Stimulated activated CD4-positive, alpha-beta T cell treated with anti-CD3 and anti-CD28 coated beads, Interleukin-1b, Interleukin-23, amount 100 ng/mL, for 4 hours (primary cell): ENCODE measurements around the gene SVEP1.
"Not testable (repeated sequence)": the region's sequence is repeated elsewhere in the genome, so short reads cannot be mapped to it uniquely, and the experiment has no call there.

Experiments
- DNase-seq, 2 donors: peaks; one replicate each; pipeline ENCODE4 v3.0.0-alpha.2; 2020; ENCODE audit warnings: low read depth in 2 of 2

SVEP1 gene

GRCh38 chr9:110444911-110445310 lies 134.6 kb downstream of the SVEP1 start:
- no peak for DNase-seq

DNA sequence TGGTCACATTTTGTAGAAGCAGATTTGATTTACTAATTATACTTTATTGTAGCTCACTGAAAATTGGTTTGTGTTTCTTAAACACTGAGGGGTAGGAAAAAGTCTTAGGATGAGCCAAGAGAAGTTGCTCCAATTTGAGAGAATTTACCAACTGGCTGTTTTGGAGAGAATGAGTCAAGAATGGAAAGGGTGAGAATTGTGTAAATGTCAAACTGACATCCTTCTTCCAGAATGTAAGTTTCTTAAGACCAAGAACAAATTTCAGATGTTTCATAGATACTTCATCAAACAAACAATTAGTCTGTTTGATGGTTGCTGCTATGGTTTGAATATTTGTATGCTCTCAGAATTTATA lies 135.7 kb downstream of the SVEP1 start:
- no peak for DNase-seq

- no peak for DNase-seq
Observed at GRCh38 chr9:110443146-110443865, 136.2 kb downstream of the SVEP1 start.

GRCh38 chr9:110440796-110441195 lies 138.7 kb downstream of the SVEP1 start:
- no peak for DNase-seq

DNA sequence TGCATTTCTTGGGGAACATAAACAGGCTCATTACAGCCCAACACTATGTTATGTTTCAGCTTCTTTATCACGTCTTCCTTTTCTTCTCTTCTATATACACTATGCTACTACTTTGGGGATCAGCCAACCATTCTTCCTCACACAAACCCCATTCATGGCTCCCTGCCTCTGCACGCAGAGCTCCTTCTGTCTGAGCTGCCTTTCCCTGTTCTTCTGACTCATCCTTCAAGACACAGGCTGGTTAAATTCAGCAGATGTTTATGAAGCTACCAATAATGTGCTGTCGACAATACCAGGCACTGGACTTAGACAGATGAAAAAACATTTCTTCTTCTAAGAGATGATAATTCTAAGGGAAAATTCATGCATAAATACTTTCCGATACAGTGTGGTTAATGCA lies 139.4 kb downstream of the SVEP1 start:
- DNase-seq, result no peak

- no peak for DNase-seq
Observed at GRCh38 chr9:110432253-110432652, 147.3 kb downstream of the SVEP1 start.

GRCh38 chr9:110429453-110429852 lies 150.1 kb downstream of the SVEP1 start:
- no peak for DNase-seq

DNA sequence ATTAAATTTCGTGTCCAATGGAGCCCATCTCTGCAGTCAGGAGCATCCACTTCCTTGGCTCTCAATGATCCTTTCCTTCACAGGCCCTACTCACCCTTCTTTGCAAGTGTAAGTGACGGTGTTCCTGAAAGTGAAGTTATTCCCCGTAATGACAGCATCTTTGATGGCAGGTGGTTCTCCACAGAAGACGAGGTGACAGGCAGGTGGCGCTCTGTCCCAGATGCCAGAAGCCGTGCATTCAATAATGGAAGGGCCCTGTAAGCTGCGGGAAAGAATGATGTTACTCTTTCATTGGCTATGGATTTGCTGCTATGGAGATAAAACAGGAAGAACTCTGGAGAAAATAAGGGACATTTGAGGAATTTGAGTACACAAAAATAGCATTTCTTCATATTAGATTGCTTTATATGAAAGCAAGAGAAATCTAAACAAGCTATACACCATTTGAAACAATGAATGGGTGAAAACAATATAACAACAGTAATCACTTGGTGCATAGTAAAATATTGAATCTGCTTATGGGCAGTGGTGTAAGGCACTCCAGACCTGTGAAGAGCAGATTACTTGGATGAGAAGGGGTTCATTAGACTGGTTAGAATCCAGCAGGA lies 151.9 kb downstream of the SVEP1 start:
- DNase-seq, result peak in 1 of 2 donors; percentile 2

DNA sequence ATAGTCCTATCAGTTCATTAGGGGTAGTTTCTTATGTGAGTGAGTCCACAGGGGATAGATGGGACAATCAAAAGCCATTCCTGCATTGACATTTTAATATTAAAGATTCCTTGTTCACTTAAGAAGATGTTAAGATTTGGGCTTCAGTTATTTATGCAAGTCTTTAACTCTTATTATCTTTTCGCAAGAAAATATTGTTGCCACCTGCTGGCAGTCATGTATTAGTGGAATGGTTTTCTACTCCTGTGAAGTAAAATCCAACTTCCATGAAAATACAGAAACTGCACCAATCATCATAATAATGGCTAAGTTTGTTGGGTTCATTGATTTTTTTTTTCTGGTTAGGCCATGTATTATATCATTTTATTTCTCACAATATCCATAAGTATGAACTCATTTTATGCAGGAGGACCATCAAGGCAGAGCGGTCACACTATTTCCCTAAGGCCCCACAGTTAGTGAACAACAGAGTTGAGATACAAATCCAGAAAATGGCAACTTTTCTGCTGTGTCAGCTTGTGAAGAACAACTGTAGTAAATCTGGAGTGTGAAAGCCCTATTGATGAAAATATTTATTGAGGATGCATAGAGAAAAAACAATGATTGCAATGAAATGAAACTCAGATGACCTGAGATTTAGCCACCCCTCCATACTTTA lies 153.4 kb downstream of the SVEP1 start:
- DNase-seq, result no peak

- DNase-seq, result no peak
Observed at GRCh38 chr9:110414471-110414870, 165.1 kb downstream of the SVEP1 start.

DNA sequence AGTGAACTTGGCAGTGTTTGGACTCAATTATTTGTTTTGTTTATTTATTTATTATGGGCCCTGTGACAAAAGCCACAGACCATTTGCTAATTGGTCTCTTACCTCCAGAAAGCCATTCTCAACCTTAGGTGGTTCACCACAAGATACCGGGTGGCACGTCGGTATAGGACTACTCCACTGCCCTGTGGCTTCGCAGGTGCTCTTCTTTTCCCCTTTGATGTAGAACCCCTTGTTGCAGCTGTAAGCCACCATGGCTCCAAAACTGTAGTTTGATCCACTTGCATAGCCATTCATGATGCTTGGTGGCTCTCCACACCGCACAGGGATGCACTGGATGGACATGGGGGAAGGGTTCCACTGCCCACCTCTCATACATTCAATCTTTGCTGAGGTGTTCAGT lies 168.6 kb downstream of the SVEP1 start:
- no peak for DNase-seq

DNA sequence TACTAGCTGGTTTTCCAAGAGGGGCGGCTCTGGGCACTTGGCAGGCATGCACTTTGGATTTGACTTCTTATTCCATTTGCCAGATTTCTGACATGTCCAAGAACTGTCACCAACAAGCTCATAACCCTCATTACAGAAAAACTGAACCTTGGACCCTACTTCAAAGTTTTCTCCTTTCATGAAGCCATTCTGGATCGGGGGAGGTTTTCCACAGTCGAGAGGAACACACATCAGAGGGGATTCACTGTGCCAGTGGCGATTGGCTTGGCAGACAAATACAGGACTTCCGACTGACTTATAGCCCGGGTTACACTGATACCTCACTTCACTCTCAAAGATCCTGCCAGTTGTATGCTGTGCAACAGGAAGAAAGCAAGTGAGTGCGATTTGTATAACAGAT lies 170.9 kb downstream of the SVEP1 start:
- no peak for DNase-seq

GRCh38 chr9:110405858-110406443 lies 173.6 kb downstream of the SVEP1 start:
- DNase-seq, result no peak

DNA sequence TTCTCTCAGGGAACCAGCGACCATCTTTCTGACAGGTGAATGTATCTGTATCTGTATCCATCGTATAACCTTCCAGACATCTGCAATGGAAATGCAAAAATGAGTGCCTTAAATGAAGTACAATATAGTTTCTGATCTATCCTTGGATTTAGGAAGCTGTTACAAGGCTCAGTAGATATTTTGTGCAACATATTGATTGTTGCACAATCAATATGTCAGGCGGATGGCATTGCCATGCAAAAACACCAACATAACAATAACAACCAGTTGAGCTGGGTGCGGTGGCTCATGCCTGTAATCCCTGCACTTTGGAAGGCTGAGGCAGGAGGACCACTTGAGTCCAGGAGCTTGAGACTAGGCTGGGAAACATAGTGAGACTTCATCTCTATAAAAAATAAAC lies 175.1 kb downstream of the SVEP1 start:
- DNase-seq, result no peak

GRCh38 chr9:110399983-110400382 lies 179.6 kb downstream of the SVEP1 start:
- no peak for DNase-seq

- not testable (repeated sequence) for DNase-seq
Observed at GRCh38 chr9:110398992-110399391, 180.5 kb downstream of the SVEP1 start.

DNA sequence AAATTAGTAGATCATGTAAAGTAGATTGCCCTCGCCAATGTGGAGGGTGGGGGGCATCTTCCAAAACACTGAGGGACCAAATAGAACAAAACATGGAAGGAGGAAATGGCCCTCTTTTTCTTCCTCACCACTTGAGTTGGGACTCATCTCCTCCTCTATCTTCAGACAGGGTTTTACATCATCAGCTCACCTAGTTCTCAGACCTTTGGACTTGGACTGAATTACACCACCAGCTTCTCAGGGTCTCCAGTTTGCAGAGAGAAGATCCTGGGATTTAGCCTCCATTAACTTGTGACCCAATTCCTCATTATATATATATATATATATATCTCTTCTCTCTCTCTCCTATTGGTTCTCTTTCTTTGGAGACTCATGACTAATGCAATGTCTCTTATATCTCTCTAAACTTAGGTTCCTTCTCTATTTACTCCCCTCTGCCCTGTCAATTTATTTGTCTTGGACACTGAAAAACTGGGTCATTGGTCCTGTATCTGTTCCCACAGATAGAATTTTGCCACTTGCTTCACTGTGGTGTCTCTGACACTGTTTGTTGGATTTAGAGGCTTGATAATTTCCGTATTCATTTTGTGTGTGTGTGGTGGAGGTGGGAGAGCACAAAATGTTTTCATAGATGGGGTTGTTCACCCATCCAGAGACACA lies 187.6 kb downstream of the SVEP1 start:
- no peak for DNase-seq

GRCh38 chr9:110389148-110389750 lies 190.3 kb downstream of the SVEP1 start:
- no peak for DNase-seq

DNA sequence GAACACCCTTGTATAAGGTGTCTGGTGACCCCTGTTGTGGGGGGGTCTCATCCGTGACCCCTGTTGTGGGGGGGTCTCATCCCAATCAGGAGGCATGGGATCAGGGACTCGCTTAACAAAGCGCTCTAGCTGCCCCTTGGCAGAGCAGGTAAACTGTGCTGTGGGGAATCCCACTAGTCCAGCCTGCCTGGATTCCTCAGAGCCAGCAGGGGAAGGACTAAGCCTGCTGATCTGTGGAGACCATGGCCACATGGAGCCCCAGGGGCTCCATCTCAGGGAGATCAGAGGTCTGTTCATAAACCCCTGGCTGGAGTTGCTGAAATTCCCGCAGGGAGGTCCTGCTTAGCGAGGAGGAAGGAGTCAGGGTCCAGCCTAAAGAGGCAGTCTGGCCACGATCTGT lies 196.1 kb downstream of the SVEP1 start:
- DNase-seq, result no peak

DNA sequence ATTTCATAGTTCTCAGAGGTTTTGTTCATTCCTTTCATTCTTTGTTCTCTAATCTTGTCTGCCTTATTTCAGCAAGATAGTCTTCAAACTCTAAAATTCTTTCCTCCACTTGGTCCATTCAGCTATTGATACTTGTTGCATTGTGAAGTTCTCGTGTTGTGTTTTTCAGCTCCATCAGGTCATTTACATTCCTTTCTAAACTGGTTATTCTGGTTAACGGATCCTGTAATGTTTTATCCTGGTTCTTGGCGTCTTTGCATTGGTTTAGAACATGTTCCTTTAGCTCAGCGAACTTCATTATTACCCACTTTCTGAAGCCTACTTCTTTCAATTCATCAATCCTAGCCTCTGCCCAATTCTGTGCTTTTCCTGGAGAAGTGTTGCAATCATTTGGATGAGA lies 196.8 kb downstream of the SVEP1 start:
- DNase-seq, result no peak

DNA sequence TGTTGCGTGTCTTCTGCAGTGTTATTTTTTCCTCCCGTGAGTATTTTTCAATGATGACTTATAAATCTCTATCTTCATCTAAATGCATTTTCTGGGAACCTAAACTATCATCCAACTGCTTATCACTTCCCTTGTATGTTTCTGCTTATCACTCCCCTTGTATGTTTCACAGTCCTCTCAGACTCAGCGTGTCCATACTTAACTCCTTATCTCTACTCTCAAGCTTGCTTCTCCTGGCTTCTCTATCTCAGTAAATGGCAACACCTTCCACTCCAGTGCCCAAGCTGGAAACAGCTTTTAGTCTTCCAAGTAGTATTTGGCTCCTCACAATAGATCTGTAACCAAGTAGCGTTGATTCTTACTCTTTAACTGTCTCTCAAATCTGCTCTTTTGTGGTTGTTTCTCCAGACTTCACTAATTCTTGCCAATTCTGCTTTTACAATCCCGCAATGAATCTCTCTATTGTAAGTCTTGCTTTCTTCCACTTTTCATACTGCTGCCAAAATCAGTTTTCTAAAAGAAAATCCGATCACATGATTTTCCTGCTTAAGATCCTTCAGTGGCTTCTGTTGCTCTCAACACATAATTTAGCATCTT lies 208.0 kb downstream of the SVEP1 start:
- no peak for DNase-seq

GRCh38 chr9:110370315-110370714 lies 209.2 kb downstream of the SVEP1 start:
- DNase-seq, result no peak
